GM21786 (cell line): ENCODE data around the gene OR10T2.
"Not testable (repeated sequence)": the region's sequence is repeated elsewhere in the genome, so short reads cannot be mapped to it uniquely, and the experiment has no call there.

ENCODE experiments used
- ATAC-seq: cut with Tn5 transposase; IDR thresholded peaks from one replicate; pipeline ENCODE4 v1.9.1; 2021; ENCODE audit not compliant: unreplicated experiment

Gene OR10T2, protein sequence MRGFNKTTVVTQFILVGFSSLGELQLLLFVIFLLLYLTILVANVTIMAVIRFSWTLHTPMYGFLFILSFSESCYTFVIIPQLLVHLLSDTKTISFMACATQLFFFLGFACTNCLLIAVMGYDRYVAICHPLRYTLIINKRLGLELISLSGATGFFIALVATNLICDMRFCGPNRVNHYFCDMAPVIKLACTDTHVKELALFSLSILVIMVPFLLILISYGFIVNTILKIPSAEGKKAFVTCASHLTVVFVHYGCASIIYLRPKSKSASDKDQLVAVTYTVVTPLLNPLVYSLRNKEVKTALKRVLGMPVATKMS

DNA sequence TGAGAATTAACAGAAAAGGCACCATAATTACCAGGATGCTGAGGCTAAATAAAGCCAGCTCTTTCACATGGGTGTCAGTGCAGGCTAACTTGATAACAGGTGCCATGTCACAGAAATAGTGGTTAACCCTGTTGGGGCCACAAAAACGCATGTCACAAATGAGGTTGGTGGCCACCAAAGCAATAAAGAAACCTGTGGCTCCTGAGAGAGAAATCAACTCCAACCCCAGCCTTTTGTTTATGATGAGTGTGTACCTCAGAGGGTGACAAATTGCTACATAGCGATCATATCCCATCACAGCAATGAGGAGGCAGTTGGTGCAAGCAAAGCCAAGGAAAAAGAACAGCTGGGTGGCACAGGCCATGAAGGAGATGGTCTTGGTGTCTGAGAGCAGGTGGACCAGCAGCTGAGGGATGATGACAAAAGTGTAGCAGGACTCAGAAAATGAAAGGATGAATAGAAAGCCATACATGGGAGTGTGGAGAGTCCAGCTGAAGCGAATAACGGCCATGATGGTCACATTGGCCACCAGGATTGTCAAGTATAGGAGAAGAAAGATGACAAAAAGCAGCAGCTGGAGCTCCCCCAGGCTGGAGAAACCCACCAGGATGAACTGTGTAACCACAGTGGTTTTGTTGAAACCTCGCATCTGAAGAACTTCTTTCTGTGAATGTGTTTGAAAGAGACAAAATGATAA is at the start of gene OR10T2:
TSS of gene OR10T2 (minus strand) at position 649 of the 697 bp plus-strand sequence. CDS start at position 649, 0 bp downstream.
- ATAC-seq: no peak

DNA sequence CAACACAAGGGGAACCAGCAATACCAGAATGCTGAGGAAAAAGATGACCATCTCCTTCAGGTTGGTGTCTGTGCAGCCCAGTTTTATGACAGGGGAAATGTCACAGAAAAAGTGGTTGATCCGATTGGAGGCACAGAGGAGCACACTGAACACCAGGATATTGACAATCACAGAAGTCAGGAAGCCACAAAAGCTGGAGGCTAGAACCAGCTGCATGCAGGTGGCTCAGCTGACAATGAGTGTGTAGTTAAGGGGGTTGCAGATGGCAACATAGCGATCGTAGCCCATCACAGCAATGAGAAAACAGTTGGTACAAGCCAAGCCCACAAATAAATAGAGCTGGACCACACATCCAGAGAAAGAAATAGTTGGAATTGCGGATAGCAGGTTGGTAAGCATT is 46.1 kb upstream of the OR10T2 start:
- no peak for ATAC-seq

DNA sequence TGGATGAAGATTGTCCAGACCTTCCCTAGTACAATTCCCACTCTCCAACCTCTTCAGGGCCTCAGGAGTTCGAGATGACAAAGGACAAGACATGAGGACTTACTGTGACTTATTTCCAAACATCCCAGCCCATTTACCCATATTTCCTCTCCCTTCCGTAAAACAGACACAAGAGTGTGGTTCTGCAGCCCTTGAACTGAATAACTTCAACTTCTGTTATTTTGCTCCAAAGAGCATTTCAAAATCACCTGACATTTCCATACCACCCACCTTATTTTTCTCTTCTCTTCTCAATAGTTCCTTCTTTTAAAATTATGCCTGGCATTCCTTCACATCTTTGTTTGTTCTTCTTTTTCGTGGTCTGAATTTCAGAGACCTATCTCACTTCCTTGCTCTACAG is 35.5 kb upstream of the OR10T2 start:
- no peak for ATAC-seq

DNA sequence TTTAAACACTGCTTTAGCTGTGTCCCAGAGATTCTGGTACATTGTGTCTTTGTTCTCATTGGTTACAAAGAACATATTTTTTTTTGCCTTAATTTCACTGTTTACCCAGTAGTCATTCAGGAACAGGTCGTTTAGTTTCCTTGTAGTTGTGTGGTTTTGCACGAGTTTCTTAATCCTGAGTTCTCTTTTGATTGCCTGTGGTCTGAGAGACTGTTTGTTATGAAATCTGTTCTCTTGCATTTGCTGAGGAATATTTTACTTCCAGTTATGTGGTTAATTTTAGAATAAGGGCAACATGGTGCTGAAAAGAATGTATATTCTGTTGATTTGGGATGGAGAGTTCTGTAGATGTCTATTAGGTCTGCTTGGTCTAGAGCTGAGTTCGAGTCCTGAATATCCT is 30.9 kb upstream of the OR10T2 start:
- not testable (repeated sequence) for ATAC-seq

DNA sequence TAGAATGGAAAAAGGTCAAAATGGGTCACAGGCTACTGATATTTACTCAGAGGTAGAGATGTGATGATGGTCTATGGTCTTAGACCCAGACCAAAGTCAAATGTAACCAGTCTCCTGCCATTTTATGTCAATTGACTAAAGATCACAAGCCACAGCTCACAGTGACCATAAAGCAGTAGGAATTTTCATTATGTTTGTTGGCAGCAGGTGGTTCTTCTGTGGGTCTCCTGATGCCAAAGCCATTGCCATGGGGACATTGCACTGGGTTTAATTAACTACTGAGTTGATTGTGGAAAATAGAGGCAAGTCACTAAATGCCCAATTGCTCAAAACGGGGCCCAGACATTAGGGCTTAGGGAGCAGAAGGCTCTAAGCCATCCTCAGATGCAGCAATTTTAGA is 26.9 kb upstream of the OR10T2 start, which contains the start of gene OR10K2:
TSS of gene OR10K2 (minus strand) at position 101 of the 400 bp plus-strand sequence. CDS start 5,371 bp downstream, outside the sequence.
- no peak for ATAC-seq

DNA sequence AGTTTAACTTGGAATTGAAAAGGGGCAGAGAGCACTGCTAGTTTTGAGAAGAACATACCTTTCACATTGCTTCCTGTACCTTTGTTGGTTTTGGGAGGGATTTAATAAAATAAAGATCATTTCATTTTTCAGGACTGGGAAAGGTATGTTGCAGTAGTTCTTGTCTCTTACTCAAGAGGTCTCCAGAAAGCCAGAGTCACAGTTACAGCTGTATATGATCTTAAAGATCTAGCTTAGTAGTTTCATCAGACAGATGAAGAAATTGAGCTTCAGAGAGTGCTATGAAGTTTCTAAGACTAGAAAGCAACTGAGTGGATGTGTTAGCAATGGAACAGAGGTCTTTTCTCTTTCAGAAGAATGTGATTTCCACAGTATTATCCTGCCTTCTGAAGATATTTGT is 25.8 kb upstream of the OR10T2 start:
- ATAC-seq: no peak

DNA sequence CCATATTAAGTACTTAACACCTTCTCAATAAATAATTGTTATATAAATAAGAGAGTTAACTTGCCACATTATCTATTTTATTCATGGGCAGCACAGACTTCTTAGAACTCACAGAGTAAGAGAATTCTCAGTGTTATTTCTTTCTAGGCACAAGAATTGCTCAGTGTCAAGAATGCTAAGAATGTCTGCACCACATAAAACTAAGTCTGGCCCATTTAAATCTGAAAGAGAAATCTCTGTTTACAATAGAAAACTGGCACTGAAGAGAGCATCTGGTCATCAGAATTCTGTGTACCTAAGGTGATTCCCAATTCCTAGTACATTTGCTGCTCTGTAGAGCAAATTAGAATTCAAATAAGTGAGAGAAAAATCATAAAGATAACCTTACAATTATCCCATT is 22.9 kb upstream of the OR10T2 start:
- no peak for ATAC-seq

DNA sequence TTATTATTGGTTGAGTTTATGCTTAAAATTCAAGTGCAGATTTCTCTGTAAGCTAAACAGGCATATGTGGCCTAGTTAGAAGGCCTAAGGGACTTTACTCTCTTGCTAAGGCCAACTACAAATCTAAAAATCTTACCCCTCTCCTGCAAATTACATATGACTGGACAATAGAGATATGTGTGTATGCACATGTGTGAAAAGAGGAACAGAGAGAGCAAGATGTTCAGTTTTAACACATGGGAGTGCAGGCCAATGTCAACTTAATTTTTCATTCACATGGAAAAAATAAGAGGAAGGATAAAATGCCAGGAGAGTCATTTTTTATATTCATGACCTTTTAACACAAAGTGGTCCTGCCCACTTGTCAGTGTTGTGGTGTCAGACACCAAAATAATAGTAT is 18.3 kb upstream of the OR10T2 start:
- no peak for ATAC-seq

DNA sequence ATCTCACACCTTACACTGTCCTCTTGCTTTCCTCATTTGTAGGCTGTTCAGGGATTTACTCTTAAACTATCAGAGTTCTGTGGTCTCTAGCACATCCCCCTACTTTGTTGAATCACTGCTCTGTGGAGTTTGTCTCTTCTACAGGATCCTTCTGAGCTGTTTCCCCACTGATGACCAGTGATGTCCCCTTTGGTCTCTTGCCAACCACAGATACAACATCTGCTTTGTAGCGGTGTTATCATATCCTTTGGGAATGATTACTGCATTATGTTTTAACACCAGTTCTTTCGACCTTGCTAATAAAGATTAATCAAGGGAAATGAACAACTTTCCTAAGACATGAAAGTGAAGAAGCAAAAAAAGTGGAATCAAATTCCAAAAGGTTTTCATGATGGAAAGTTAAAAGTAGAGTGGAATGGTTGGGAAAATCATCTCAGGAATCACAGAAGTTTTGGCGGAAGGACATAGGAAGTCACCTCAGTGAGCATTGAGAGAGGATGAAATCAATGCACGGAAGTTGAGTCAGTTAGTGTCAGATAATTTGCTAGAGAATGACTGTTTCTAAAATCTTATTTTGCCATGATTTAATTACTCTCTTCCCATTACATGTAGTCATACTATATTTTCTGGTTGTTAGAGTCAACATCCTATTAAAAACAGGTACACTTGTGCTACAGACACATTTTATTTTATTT is 15.5 kb upstream of the OR10T2 start:
- ATAC-seq: no peak

DNA sequence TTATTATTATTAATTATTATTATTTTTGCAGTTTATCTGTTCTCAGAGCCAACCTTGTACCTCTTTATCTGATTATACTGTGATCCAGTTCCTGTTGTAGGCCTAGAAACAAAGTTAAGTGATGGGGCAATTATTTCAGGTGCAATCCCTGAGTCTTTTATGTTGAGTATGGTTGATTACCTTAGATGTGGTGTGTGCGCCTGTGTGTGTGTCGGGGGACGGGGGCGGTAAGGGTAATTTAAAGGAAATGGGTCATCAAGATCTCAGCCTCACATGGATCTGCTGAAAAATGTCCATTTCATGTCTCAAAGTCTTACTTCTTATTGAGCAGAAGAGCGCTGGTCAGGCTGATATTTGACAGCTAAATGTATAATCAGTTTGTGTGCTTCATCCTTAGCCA is 7.8 kb upstream of the OR10T2 start:
- ATAC-seq: no peak

DNA sequence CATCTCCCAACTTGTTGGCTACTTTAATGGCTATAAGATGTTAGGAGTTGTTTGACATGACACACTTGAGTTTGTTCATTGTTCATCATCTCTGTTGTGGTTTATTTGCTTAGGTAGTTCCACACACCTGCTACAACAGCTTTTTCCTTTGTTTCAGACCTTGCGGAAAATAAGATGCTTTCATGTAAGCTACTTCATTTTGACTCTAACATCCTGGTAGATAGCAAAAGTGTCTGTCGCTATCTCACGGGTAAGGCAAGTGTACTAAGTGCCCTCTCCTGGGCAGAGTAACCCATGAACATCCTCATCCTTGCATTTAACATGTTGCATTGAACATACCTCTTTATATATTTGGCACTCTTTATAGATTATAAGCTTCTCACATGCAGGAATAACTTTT is 1.6 kb upstream of the OR10T2 start:
- ATAC-seq: no peak

DNA sequence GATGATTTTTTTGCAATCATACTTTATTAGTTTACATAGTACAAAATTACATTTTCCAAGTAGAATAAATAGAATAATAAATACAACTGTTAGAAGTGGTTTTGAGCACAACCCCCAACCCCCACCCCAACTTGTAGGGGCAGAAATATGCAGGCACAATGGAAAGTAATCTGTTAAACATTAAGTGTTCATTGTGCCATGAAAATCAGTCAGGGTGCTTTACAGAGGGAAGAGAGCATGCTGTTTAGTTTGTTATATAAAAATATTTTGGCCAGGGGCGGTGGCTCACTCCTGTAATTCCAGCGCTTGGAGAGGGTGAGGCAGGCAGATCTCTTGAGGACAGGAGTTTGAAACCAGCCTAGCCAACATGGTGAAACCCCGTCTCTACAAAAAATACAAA is 2.6 kb downstream of the OR10T2 start:
- ATAC-seq: no peak

DNA sequence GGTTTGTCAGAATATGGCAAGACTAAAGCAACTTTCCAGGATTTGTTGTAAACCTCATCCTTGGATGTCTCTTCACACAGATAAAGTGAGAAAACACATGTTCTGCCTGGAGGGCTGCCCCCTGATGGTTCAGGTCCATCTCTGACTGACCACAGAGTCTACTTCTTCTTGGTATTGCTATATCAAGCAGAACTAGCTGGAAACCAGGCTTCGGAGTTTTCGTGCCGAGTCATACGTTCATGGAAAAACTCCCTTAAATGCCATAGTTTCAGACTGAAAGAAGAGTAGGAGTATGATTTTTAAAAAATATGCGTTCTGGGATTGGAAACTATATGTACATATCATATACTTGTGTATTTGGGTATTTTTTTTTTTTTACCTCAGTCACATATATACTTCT is 5.8 kb downstream of the OR10T2 start:
- no peak for ATAC-seq

DNA sequence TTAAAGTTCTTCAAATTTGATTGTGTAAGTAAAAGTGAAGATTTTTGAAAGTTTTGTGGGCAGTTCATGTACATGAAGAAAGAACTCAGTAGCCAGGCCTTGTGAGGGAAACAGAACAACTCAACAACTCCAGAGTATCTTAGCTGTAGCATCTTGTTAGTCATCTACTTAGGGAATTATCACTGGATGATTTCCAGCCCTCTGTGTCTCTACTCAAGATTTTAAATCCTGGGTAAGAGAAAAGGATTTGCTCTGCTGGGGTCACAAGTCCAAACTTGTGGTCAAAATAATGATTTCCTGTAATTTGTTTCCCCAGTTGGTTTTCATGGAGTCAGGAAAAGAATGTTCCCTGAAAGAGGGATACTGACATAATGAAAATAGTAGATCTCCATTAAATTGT is 8.2 kb downstream of the OR10T2 start:
- ATAC-seq: no peak

DNA sequence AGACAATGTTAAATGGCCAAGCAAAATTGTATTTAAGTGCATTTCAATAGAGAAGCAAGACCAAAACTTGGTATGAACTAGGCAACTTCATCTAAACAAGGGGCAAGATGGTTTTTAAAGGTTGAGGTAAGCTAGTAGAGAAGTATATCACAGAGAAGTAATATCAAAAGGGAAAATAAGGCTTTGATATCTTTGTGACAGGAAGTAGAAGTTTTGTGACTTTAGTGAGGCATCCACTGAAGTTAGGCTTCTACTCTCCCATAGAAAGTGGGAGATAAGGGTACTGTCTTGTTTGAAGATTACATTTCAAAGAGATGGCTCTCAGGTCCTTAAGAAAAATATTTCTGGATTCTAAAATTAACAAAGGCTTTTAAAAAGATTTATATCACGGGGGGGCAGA is 8.9 kb downstream of the OR10T2 start:
- no peak for ATAC-seq

DNA sequence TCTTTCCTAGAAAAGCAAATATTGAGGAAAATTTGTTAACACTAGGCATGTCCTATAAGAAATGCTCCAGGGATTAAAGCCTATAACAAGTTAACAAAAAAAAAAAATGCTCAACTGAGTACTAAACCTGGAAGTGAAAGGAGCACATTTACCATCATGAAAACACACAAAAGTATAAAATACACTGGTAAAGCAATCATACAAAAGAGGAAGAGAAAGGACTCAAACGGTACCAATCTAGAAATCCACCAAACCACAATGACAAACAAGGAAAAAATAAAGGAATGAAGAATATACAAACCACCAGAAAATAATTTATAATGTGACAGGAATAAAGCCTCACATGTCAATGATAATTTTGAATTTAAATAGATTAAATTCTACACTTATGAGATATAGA is 24.4 kb downstream of the OR10T2 start:
- ATAC-seq: no peak

DNA sequence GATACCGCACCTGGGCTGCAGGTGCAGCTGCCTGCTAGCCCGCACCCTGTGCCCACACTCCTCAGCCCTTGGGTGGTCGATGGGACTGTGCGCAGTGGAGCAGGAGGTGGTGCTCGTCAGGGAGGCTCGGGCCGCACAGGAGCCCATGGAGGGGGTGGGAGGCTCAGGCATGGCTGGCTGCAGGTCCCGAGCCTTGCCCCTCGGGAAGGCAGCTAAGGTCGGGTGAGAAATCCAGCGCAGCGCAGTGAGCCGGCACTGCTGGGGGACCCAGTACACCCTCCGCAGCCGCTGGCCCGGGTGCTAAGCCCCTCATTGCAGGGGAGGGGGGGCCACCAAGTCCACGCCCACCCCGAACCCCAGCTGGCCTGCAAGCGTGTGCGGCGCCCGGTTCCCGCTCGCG is 25.2 kb downstream of the OR10T2 start:
- ATAC-seq: not testable (repeated sequence)

DNA sequence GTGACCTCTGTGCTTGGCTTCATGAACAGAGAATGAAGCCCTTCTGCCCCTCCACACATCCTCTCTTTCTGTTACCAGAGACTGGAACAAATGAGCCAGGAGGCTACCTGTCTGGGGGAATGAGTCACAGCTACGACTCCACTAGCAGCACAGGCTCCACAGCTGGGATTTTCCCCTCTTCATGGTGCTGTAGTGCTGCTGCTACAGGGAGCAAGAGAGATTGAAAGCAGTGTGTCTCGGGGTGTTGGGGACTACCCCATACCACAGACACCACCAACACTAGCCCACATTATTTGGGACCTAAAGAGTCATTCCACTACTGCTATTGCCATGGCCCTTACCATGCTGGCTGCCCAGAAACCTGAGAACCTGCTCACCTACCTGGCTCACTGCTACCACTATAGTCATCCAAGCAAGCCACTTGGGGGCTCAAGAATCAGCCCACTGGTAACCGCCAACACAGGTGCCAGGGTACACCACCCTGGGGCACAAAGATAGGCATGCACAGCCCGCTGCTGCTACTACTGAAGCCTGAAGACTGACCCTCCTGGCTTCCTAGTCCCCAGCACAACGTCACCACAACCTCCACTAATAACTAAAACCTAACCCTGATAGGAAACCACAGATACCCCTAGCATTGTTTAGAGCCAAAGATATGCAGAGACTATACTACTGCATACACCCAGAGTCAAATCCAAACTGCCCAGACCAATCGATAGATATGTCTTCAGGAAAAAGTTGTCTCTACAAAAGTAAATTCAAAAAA is 27.9 kb downstream of the OR10T2 start:
- peak; percentile 97 for ATAC-seq

DNA sequence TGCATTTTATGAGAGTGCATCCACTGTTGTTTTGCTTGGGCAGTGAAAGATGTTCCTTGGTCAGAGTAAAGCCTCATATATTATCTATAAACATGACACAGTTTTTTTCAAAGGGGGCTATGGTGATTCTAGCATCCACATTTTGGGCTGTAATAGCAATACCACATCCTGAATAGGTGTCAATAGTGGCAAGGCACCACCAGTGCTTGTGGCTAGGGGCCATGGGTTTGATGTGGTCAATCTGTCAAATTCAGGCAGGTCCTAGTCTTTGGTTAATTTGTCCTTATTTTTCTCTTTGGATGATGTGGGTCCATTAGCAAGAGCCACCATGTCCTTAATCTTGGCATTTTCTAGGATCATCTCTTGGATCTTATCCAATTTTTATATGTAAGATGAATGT is 32.5 kb downstream of the OR10T2 start:
- no peak for ATAC-seq

DNA sequence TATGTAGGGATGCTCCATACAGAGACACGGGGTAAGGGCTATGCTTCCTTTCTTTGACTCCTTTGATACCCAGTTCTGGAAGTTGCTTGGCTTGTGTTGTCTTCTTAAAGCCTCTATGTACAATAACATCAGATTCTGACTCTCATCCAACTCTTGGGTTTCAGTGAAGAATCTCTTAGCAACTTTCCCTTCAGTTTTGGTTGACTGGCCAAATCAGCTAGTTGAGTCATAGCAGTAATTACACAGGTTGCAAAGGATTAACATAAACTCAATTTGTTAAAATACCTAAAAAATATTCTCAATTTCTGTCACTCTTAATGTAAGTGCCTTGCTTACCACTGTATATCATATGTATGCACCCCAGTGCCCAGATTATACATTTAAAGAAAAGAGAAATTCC is 36.3 kb downstream of the OR10T2 start:
- ATAC-seq: no peak

DNA sequence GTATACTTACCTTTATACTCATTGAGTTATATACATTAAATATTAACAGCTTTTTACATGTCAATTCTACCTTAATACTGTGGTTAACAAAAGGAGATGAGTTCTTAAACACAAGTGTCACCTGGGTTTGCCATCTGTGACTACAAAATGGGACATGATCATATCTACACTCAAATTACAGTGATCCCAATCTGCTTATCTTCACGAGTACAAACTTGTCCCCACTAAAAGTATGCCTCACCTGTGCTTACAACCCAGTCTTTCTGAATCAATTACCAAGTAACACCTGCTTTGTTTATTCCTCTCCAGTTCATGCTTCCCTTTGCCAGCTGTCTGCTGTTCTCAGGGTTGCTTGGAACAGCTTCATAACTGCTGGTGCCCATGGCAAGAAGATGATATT is 36.8 kb downstream of the OR10T2 start:
- no peak for ATAC-seq
